ENCODE results near the gene VPS26C.

DNA sequence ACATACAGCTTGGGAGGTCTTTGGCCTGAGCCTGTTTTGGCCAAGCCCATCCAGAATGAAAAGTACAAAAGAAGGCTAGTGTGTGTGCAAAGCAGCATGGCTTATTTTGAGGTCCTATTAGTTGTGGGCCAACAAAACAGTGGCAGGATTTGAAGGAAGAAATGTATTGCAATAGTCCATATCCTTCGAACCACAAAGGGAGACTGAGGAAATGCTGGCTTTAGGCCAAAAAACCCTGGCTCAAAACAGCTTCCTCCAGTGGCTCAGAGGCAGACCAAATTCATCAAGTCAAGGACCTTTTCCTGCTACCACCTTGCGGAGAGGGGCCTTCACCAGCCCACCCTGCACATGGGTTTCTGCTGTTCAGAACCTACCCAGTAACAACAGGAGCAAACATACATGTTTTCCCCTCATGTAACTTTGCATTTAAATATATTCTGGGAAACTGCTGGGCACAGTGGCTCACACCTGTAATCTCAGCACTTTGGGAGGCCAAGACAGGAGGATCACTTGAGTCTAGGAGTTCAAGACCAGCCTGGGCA, 43.3 kb downstream of the VPS26C start:
- TF ChIP-seq, protein P1, sequence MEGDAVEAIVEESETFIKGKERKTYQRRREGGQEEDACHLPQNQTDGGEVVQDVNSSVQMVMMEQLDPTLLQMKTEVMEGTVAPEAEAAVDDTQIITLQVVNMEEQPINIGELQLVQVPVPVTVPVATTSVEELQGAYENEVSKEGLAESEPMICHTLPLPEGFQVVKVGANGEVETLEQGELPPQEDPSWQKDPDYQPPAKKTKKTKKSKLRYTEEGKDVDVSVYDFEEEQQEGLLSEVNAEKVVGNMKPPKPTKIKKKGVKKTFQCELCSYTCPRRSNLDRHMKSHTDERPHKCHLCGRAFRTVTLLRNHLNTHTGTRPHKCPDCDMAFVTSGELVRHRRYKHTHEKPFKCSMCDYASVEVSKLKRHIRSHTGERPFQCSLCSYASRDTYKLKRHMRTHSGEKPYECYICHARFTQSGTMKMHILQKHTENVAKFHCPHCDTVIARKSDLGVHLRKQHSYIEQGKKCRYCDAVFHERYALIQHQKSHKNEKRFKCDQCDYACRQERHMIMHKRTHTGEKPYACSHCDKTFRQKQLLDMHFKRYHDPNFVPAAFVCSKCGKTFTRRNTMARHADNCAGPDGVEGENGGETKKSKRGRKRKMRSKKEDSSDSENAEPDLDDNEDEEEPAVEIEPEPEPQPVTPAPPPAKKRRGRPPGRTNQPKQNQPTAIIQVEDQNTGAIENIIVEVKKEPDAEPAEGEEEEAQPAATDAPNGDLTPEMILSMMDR (IDR thresholded peaks at IDR 0.05): no peak
- no peak for TF ChIP-seq POLR2A (IDR thresholded peaks at IDR 0.05)
